NCI-H2196 treated with DMSO at 0.1 percent for 48 hours (cell line): Measurements from ENCODE around the gene MMP28.

Experiments used
- DNase-seq: peaks from one replicate; lab custom pipeline; 2025; ENCODE audit not compliant: unreplicated experiment; lab: John Stamatoyannopoulos, UW

Gene MMP28

GRCh38 chr17:35795007-35795870 lies at the start of gene MMP28:
Gene MMP28, minus strand, starts transcription at chr17:35795641. Its CDS starts 264 bp downstream, at chr17:35795377.
- DNase-seq = no peak

- DNase-seq = no peak
Measured at GRCh38 chr17:35844547-35844946, 49.1 kb upstream of the MMP28 start.

- DNase-seq = no peak
Measured at GRCh38 chr17:35843698-35844097, 48.3 kb upstream of the MMP28 start.

GRCh38 chr17:35842239-35842638 lies 46.8 kb upstream of the MMP28 start:
- no peak for DNase-seq

DNA sequence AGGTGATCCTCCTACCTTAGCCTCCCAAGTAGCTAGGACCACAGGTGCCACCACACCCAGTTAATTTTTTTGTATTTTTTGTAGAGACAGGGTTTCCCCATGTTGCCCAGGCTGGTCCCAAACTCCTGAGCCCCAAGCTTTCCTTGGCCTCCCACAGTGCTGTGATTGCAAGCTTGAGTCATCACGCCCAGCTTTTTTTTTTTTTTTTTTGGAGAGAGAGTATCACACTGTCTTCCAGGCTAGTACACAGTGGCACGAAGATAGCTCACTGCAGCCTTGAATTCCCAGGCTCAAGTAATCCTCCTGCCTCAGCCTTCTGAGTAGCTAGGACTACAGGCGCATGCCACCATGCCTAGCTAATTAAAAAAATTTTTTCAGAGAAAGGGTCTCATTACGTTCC lies 46.1 kb upstream of the MMP28 start:
- no peak for DNase-seq

GRCh38 chr17:35841101-35841500 lies 45.7 kb upstream of the MMP28 start:
- no peak for DNase-seq

DNA sequence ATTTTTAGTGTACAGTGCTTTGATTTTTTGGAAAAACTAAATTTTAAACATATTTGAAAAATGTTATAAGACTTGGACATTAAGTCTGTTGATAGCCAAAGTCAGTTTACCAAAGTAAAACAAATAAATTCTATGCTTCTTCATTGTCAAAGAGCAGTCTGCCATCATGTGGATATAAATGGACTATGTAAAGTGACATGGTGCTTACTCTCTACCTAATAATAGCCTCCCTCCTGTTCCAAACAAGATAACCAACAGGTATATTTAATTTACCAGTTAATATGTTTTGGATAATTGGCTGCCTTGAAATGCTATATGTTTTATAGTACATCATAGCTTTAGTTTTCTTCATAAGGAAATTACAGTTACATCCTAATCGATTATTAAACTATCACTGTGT lies 29.8 kb upstream of the MMP28 start:
- no peak for DNase-seq

GRCh38 chr17:35821308-35821707 lies 25.9 kb upstream of the MMP28 start:
- no peak for DNase-seq

GRCh38 chr17:35819455-35819854 lies 24.0 kb upstream of the MMP28 start:
- no peak for DNase-seq

DNA sequence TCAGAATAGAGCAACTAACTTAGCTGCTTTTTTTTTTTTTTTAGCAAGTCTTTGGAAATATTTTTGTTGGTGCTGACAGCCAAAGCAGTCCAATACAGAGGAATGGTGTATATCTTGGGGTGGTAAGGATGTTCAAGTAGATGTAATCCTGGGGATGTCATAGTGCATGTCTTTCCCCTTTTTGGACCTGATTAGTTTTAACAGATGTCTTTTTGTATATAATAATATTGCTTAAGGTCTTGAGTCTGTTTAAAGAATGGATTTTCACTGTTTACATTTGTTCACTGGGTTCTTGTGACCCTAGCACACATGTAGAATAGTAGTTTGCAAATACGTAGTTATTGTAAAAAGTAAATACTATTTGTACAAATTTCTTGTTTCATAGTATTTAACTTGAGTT lies 21.8 kb upstream of the MMP28 start:
- DNase-seq = no peak

DNA sequence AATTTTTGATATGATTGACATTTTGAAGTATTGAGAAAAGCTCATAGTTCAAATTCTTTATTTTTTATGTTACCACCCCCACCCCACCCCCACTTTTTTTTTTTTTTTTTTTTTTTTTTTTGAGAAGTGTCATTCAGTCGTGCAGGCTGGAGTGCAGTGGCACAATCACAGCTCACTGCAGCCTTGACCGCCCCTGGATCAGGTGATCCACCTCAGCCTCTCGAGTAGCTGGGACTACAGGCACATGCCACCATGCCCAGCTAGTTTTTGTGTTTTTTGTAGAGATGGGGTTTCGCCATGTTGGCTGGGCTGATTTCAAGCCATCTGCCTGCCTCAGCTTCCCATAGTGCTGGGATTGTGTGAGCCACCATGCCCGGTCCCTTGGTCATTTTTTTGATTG lies 21.3 kb upstream of the MMP28 start:
- no peak for DNase-seq

- DNase-seq = no peak
Measured at GRCh38 chr17:35812456-35812855, 17.0 kb upstream of the MMP28 start.

- DNase-seq = no peak
Measured at GRCh38 chr17:35811759-35812158, 16.3 kb upstream of the MMP28 start.

GRCh38 chr17:35809855-35810461 lies 14.5 kb upstream of the MMP28 start:
- DNase-seq = no peak

- DNase-seq = peak; percentile 86
Measured at GRCh38 chr17:35808962-35809854, 13.8 kb upstream of the MMP28 start, which contains the start of gene TAF15. Gene TAF15, plus strand, starts transcription at chr17:35809484. Its CDS starts 86 bp downstream, at chr17:35809570.

DNA sequence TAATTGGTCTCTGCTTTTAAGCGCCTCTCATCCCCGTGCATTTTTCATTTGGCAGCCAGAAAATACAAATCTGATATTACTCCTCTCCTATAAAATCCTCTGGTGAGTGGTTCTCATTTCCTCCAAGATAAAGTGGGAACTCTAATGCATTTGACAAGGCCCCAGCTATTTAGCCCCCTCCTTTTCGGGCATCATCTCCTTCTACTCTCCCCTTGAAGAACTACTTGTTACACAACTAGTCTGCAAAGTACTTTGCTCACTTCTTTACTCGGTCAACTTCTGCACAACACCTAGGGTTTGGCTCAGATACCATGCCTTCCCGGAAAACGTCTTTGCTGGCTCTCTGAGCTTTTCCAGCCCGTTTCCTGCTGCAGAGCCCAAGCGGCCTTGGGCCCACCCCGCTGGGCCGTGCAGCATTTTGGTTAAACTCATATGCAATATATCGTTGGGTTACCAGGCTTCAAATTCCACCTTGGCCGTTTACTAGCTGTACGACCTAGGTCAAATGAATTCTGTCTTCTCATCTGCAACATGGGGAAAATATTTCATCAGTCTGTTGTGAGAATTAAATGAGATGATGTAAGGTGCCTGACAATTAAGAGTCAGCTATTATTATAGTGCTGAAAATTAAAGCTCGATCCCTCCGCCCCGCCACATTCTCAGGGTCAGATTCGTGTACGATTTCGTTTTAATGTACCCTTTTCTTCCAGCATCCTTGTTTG lies 13.0 kb upstream of the MMP28 start:
- no peak for DNase-seq

DNA sequence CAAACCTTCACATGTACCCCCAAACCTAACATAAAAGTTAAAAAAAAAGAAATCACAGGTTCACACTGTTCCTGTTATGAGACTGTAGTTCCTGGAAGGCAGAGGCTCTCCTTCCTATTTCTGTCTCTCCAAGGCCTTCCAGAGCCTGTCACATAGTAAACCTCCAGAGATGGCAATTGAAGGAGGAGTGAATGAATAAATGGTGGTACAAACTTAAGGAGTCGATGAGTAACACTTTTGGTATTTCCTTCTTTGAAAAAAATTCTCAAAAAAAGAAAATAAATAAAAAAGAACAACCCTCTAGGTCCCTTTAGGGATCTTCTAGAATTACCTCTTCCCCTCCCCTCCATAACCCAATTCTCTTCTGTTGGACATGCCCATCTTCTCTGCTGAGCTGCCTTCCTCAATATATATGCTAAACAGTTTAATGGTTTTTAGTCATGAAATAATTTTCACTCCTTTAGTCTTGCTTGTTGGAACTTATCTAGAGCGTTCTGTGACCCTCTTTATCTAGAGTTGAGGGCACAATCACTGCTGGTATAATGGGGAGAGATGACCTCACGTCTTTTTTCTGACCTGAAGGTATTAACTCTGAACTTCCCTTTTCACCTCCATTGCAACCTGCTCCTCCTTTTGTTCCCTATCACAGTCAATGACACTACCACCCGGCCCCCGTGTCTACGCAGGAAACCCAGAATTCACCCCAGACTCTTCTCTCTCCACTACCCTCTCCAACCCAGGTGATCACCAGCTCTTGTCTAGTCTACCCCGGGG lies 12.1 kb upstream of the MMP28 start:
- no peak for DNase-seq

DNA sequence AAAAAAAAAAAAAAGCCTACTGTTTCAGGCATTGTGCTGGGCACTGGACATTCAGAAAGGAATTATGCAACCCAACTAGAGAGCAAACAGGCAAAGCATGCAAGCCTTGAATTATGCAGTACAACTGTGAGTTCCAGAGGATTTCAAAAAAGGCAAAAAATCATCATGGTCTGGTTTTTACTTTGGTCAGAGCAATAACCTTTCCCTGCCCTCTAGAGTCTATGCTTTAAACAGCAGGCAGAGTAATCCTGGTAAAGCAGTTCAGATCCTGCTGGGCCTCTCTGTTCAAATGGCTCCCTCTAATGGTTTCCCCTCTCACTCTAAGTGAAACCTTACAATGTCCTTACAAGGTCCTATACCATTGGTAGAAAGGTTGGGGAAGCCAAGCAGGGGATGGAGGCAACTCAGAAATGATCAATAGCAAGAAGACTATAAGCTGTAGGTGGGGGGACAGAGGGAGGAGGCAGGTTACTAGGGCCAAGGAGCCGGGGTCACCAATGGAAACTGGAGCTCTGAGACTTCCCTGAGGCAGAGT lies 9.3 kb upstream of the MMP28 start:
- DNase-seq = peak; percentile 54

- DNase-seq = peak; percentile 2
Measured at GRCh38 chr17:35801583-35802224, 6.3 kb upstream of the MMP28 start.
